Thoracic aorta (tissue), 2 donors: Measurements from ENCODE around the gene GOLGA6L9. TPM values are rescaled to one million over a fixed set of nuclear protein-coding genes. Genes with fewer than 3 reads are reported as not detected.
"Not testable (repeated sequence)": the region's sequence is repeated elsewhere in the genome, so short reads cannot be mapped to it uniquely, and the experiment has no call there.

Source experiments
- ATAC-seq: fragments of 150-250 bp; one replicate; pipeline ENCODE4 v1.8.0; 2017; ENCODE audit warnings: low read depth; ENCODE audit not compliant: insufficient number of reproducible peaks, low FRiP score
- DNase-seq: peaks from one replicate; pipeline ENCODE4 v3.0.0-alpha.2; 2020; ENCODE audit warnings: low spot score
- H3K27ac ChIP-seq, 2 donors: fragments of 200-600 bp; sonication (generic); 1 replicate in 1 of 2; 2 replicates in 1 of 2; pipeline ENCODE4 v1.5.1; 2016; ENCODE audit warnings: mild to moderate bottlenecking in 2 of 2, moderate library complexity in 2 of 2
- H3K27me3 ChIP-seq: fragments of 200-600 bp; sonication (generic); replicated peaks from 2 replicates; pipeline ENCODE4 v1.6.0; 2016; ENCODE audit warnings: mild to moderate bottlenecking; ENCODE audit not compliant: insufficient read depth
- H3K36me3 ChIP-seq: fragments of 200-600 bp; sonication (generic); one replicate; pipeline ENCODE4 v1.5.1; 2016
- H3K4me1 ChIP-seq, 2 donors: fragments of 200-600 bp; sonication (generic); 1 replicate in 1 of 2; 2 replicates in 1 of 2; pipeline versions ENCODE4 v1.5.1 to v1.6.0; 2016; ENCODE audit warnings: low read depth in 2 of 2, mild to moderate bottlenecking in 1 of 2; ENCODE audit not compliant: control insufficient read depth in 1 of 2
- H3K4me3 ChIP-seq: fragments of 200-600 bp; sonication (generic); 2 replicates; pipeline ENCODE4 v1.5.1; 2016; ENCODE audit warnings: mild to moderate bottlenecking
- H3K9me3 ChIP-seq: fragments of 200-600 bp; sonication (generic); 2 replicates; pipeline ENCODE4 v1.5.1; 2016
- total RNA-seq, 2 donors: library from RNA; depleted of rRNA; stranded (reverse); fragments of >200 nt; gene quantifications; one replicate each; pipeline versions ENCODE4 v1.1.0 to v1.2.3, GENCODE V29; 2016
- TF ChIP-seq, protein P1 (sequence below): fragments of 200-600 bp; sonication (generic); IDR thresholded peaks from one replicate; pipeline ENCODE4 v1.5.1; 2019; ENCODE audit warnings: antibody characterized with exemption

Gene GOLGA6L9
- total RNA-seq, 2 donors from 2014 or later = 1.8 to 3.2 TPM

DNA sequence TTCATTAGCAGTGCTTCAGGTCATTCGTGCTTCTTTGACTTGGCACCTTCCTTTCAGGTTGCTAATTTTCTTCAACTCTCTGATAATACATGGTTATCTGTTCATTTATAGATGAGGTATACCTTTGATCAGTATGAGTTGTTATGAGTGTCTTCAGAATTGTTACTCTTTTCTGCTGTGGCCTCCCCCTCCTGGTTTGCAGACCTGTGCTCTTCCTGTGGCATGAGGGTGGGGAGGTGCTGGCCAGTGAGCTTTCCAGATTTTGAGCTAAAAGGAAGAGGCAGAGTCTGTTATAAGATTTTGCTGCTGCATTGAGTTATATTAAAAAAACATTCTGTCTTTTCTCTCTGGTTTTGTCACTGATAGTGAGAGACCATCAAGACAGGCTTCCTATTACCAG is 30.8 kb upstream of the GOLGA6L9 start:
- TF ChIP-seq, protein P1, sequence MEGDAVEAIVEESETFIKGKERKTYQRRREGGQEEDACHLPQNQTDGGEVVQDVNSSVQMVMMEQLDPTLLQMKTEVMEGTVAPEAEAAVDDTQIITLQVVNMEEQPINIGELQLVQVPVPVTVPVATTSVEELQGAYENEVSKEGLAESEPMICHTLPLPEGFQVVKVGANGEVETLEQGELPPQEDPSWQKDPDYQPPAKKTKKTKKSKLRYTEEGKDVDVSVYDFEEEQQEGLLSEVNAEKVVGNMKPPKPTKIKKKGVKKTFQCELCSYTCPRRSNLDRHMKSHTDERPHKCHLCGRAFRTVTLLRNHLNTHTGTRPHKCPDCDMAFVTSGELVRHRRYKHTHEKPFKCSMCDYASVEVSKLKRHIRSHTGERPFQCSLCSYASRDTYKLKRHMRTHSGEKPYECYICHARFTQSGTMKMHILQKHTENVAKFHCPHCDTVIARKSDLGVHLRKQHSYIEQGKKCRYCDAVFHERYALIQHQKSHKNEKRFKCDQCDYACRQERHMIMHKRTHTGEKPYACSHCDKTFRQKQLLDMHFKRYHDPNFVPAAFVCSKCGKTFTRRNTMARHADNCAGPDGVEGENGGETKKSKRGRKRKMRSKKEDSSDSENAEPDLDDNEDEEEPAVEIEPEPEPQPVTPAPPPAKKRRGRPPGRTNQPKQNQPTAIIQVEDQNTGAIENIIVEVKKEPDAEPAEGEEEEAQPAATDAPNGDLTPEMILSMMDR = no peak
- ATAC-seq = no peak
- Histone ChIP-seq H3K4me1 (no peaks in the 10 kb centered on the region), H3K36me3 (no peaks in the 10 kb centered on the region), H3K27me3 (no peaks in the 10 kb centered on the region), H3K27ac (no peak overlapping the region), H3K9me3 (no peaks in the 10 kb centered on the region), H3K4me3 (no peak overlapping the region)
- no peak for DNase-seq

DNA sequence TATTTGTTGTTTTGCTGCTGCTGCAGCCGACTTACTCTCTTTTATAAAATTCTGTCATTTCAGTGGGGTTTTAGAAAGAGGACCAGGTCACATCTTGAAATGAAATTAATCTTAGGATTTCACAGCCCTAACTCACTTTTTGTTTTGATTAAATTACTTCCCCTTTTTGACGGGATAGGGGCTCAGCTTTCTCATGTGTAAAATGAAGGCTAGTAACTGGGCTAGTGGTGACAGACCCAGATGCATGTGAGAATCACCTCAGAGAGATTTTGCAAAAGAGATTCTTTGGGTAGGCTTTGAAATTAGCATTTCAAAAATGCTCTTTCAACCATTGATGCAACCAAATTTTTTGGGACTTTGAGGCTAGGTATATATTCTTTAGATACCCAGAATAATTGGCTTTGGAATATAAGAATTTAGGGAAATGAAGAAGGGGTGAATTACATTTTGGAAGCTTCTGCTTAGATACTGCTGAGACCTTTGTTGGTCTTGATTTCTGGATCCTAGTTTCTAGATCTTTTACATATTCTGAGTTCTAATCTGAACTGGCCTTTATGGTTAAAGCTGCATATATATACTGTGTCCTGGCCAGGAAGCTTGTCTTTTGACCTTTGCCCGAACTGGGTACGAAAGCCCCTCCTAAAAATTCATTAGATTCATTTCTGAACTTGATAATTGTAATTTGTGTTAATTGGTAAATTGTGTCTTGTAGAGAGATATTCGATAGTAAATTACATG is 30.1 kb upstream of the GOLGA6L9 start:
- not testable (repeated sequence) for DNase-seq, H3K9me3 ChIP-seq, H3K27ac ChIP-seq, H3K4me1 ChIP-seq, ATAC-seq, H3K27me3 ChIP-seq, H3K36me3 ChIP-seq, H3K4me3 ChIP-seq

DNA sequence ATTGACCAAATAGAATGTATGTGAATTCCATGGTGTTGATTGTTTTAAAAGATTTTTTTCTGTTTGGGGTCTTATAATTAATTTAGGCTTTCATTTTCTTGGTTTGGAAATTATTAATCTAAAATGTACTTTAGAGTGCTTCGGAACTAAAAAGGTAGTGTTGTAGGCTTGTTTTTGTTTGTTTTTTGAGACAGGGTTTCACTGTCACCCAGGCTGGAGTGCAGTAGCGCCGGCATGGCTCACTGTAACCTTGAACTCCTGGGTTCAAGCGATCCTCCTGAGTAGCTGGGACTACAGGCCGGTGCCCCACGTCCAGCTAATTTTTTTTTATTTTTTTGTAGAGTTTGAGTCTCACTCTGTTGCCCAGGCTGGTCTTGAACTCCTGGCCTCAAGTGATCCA is 27.7 kb upstream of the GOLGA6L9 start:
- H3K4me3 ChIP-seq, H3K9me3 ChIP-seq, H3K27me3 ChIP-seq, ATAC-seq, H3K36me3 ChIP-seq, H3K27ac ChIP-seq, H3K4me1 ChIP-seq, DNase-seq: not testable (repeated sequence)

DNA sequence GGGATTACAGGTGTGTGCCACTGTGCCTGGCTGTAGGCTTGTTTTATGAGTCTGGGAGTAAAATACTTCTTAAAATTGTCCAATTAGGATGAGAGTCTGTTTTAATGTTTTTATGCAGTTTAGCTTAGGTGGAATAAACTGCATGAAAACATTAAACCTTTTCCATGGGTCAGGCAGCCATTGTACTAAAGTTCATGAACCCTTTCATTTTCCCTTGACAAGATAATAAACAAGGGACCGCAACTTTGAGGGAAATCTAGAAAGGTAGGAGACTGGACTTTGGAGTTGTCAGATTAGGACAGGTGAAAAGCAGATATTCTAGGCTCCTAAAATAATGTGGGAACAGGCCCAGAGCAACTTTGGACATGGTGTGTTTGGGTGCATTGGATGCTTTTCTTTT is 27.3 kb upstream of the GOLGA6L9 start:
- ATAC-seq, DNase-seq, H3K4me1 ChIP-seq, H3K27ac ChIP-seq, H3K36me3 ChIP-seq, H3K4me3 ChIP-seq, H3K27me3 ChIP-seq, H3K9me3 ChIP-seq: not testable (repeated sequence)

DNA sequence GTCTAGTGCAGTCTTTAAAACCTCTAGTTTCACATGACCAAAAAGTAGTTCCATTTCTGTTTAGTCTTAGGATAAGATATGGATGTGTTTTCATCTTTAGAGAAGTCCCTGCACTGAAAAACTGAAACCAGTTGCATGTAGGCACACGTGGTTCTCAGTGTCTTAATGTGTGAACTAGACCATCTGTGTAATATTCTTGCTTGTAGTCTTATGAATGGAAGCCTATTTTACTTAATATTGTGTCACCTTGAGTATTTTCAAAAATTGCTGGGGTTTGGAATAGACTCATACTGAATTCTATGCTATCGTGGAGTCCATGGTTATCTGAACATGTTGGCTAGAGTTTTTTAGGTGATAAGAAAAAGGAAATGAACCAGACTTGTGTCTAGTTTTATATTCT is 23.4 kb upstream of the GOLGA6L9 start:
- not testable (repeated sequence) for H3K4me3 ChIP-seq, H3K36me3 ChIP-seq, H3K4me1 ChIP-seq, H3K27me3 ChIP-seq, ATAC-seq, H3K9me3 ChIP-seq, H3K27ac ChIP-seq, DNase-seq

DNA sequence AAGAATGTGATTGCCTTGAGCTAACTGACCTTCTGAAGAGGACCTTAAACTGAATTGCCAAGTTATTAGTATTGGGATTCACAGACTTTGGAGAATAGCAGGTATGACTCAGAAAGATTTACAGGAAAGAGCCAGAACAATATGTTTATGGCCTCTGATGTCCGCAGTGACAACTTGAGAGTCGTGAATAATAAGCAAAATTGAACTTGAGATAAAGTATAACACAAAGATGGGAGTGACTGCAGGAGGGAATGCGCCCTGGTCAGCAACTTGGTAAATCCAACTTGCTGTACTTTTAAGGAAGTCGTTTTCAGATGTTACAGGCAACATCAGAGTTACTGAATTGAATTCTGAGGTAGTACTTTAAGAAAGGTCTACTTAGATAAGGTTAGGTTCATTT is 19.3 kb upstream of the GOLGA6L9 start:
- H3K9me3 ChIP-seq, DNase-seq, H3K4me1 ChIP-seq, H3K4me3 ChIP-seq, ATAC-seq, H3K36me3 ChIP-seq, H3K27me3 ChIP-seq, H3K27ac ChIP-seq: not testable (repeated sequence)

DNA sequence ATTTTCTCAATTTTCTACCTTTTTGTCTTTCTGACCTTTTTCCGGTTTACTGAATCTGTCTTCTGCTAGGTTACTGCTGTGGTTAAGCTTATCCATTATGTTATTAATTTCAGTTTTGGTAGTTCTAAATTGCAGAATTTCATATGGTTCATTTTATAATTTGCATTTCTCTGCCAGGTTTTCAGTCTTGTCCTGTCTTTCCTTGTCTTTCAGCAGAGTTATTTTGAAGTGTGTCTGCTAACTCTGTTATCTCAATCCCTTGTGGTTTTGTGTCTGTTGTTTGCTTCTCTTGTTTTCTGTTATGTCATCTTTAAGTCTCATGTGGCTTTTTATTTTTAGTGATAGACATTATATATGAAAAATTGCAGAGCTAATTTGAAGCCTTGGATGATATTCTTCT is 18.0 kb upstream of the GOLGA6L9 start:
- not testable (repeated sequence) for H3K9me3 ChIP-seq, H3K36me3 ChIP-seq, H3K27me3 ChIP-seq, DNase-seq, H3K4me3 ChIP-seq, H3K4me1 ChIP-seq, ATAC-seq, H3K27ac ChIP-seq

DNA sequence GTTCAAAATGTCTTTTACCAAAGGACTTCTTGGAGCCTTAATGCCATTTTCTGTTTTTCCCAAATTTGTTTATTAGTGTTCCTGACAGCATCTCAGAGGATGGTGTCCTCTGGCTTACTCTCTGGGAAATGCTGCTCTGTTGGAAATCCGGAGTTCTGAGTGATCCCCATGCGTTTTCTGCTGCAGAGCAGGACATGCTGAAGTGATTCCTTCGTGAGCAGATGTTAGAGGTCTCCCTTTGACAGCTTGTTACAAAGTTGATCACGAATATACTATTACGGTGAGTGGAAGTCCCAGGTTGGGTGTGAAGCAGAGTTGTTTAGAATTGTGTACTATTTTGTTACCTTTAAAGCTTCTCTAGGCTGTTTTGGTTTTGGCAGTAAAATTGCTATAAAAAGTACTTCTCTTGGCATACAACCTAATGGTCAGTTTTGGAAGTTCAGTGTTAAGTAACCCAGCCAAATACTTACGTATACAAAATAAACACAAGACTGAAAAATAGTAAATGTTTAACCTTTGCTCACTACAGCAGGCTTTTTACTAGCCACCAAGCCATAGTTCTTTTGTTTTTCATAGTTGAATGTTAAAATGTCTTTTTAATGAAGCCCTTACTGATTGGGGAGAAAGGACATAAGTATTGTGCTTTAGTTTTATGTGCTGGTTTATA is 15.0 kb upstream of the GOLGA6L9 start:
- not testable (repeated sequence) for H3K27me3 ChIP-seq, DNase-seq, H3K4me1 ChIP-seq, H3K4me3 ChIP-seq, ATAC-seq, H3K36me3 ChIP-seq, H3K9me3 ChIP-seq, H3K27ac ChIP-seq

DNA sequence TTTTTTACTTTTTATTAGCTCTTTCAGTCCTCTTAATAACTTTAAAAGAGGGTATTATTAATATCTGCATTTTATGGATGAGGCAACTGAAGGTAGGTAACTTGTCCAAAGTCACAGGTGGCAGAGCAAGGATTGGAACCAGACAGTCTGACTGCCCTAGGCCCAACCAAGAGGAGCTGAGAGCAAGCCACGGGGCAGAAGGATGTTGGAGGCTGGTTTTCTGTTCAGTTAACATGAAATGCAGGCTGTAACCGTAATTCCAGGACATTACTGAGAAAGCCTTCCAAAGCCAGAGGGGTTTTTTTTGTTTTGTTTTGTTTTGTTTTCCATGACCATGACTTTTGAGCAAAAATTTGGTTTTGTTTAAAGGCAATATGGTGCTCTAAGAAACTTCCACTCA is 9.1 kb upstream of the GOLGA6L9 start:
- not testable (repeated sequence) for H3K36me3 ChIP-seq, H3K9me3 ChIP-seq, DNase-seq, H3K27ac ChIP-seq, H3K27me3 ChIP-seq, H3K4me3 ChIP-seq, ATAC-seq, H3K4me1 ChIP-seq

DNA sequence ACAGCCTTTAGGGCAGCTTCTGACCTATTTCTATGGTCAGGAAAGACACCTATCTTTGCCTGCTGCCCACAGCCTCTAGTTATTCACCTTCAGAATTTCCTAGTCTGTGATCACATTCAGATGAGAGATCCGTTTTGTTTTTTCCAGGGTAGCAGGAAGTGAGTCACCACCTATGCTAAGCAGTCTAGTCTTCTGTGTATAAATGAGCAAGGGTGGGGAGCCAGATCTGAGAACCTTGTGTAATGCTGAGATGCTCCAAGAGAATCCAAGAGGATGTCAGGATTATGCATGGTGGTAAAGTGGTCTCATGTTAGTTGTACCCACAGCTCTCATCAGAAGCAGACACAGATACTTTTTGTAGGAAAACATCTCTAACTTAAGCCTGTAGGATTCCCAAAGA is 8.7 kb upstream of the GOLGA6L9 start:
- H3K4me3 ChIP-seq, H3K27me3 ChIP-seq, H3K27ac ChIP-seq, H3K36me3 ChIP-seq, H3K4me1 ChIP-seq, ATAC-seq, H3K9me3 ChIP-seq, DNase-seq: not testable (repeated sequence)

DNA sequence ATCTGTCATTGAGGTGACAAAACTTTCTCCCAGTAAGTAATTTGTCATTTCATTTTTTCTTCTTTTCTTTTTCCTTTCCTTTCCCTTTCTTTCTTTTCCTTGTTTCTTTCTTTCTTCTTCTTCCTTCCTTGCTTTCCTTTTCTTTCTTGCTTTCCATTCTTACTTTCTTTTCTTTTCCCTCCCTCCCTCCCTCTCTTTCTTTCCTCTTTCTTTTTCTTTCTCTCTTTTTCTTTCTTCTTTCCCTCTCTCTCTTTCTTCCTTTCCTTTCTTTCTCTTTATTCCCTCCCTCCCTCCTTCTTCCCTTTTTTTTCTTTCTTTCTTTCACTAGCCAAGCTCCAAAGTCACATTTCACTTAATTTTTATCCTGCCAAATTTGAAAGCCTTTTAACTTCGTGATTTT is 2.5 kb upstream of the GOLGA6L9 start:
- not testable (repeated sequence) for ATAC-seq, H3K27ac ChIP-seq, H3K4me3 ChIP-seq

More for the DNA sequence above, 2.5 kb upstream of the GOLGA6L9 start:
- H3K4me1 ChIP-seq, H3K27me3 ChIP-seq, DNase-seq, H3K36me3 ChIP-seq, H3K9me3 ChIP-seq: not testable (repeated sequence)
